ENCODE data around the gene CXXC1. TPM values are rescaled to one million over a fixed set of nuclear protein-coding genes. Genes with fewer than 3 reads are reported as not detected.

The CXXC1 gene
- polyA plus RNA-seq, 1 donor (not counting 4 experiments of a cell fraction or from before 2014, with no cell fraction given), result 33.6 TPM

DNA sequence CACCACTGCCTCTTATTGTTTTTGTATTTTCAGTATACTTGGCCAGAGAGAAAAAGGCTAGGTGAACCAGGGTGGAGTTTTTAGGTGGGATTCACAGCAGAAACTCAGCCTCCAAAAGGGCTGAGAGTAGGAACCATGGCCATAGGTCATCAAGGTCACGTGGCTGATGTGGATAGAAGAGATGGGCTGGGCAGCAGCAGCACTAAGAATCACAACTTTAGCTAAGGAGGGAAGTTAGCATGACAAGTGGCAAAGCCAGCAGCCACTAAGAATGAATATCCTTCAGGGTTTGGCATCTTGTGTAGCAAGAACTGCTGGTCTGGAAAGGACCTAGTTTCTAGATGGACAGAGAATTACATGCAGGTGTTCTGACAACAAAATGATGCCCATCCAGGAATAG is 44.2 kb upstream of the CXXC1 start:
- H3K27ac ChIP-seq (ENCODE audit: control insufficient read depth, insufficient read depth, low read length), result no peak overlapping the region
- no peak overlapping the region for H3K4me3 ChIP-seq (ENCODE audit: control insufficient read depth in 2 of 3, extremely low read depth in 1 of 3, insufficient read depth in 2 of 3, low read depth in 1 of 3, low read length in 3 of 3)
- DNase-seq (ENCODE audit: low read depth, low spot score) (no peak), FAIRE-seq (no peak)
- H3K36me3 ChIP-seq (ENCODE audit: control insufficient read depth in 2 of 2, extremely low read depth in 1 of 2, insufficient read depth in 2 of 2, low read length in 2 of 2), result no peaks in the 10 kb centered on the region
- H3K9me1 ChIP-seq (ENCODE audit: control insufficient read depth, extremely low read depth, insufficient read depth, low read length), result no peaks in the 10 kb centered on the region
- no peak overlapping the region for H2AFZ ChIP-seq (ENCODE audit: control insufficient read depth, low read length)
- no peak for TF ChIP-seq EZH2 (IDR thresholded peaks at IDR 0.05; ENCODE audit: low read length)
- no peaks in the 10 kb centered on the region for H3K79me2 ChIP-seq (ENCODE audit: control insufficient read depth, insufficient read depth, low read length)
- H3K27me3 ChIP-seq (ENCODE audit: control insufficient read depth, extremely low read depth, insufficient read depth, low read length), result no peaks in the 10 kb centered on the region
- no peaks in the 10 kb centered on the region for H3K9me3 ChIP-seq (ENCODE audit: control insufficient read depth, low read depth, low read length)
- H3K4me1 ChIP-seq (ENCODE audit: control insufficient read depth, extremely low read depth, insufficient read depth, low read length), result no peaks in the 10 kb centered on the region
- dilution Hi-C loops (cut with MboI; ENCODE audit: extremely low pct_ligation_motif_present, low sequenced_read_pairs), result no loop called here
- H4K20me1 ChIP-seq (ENCODE audit: control insufficient read depth, extremely low read depth, insufficient read depth, low read length), result peaks cover 4% of the 10 kb centered on the region
- no peak overlapping the region for H3K4me2 ChIP-seq (ENCODE audit: control insufficient read depth, extremely low read depth, insufficient read depth, low read depth, low read length)
- H3K9ac ChIP-seq (ENCODE audit: control insufficient read depth, extremely low read depth, insufficient read depth, low read length), result no peak overlapping the region

DNA sequence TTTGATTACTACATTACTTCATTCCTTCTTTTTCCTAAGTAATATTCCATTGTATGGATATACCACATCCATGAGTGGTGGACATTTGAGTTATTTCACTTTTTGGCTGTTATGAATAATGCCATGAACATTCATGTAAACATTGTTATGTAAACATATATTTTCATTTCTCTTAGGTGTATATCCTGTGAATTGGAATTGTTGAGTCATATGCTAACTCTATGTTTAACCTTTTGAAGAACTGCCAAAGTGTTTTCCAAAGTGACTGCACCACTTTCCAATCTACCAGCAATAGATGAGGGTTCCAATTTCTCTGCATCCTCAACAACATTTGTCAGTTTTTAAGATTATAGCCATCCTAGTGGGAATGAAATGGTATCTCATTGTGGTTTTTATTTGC is 42.7 kb upstream of the CXXC1 start:
- H3K4me2 ChIP-seq (ENCODE audit: control insufficient read depth, extremely low read depth, insufficient read depth, low read depth, low read length), result no peak overlapping the region
- no peaks in the 10 kb centered on the region for H3K9me1 ChIP-seq (ENCODE audit: control insufficient read depth, extremely low read depth, insufficient read depth, low read length)
- H3K79me2 ChIP-seq (ENCODE audit: control insufficient read depth, insufficient read depth, low read length), result no peaks in the 10 kb centered on the region
- no peak overlapping the region for H3K9ac ChIP-seq (ENCODE audit: control insufficient read depth, extremely low read depth, insufficient read depth, low read length)
- H4K20me1 ChIP-seq (ENCODE audit: control insufficient read depth, extremely low read depth, insufficient read depth, low read length), result peaks cover 4% of the 10 kb centered on the region
- no peaks in the 10 kb centered on the region for H3K36me3 ChIP-seq (ENCODE audit: control insufficient read depth in 2 of 2, extremely low read depth in 1 of 2, insufficient read depth in 2 of 2, low read length in 2 of 2)
- dilution Hi-C loops (cut with MboI; ENCODE audit: extremely low pct_ligation_motif_present, low sequenced_read_pairs), result no loop called here
- FAIRE-seq, result no peak
- no peak for DNase-seq (ENCODE audit: low read depth, low spot score)
- no peak overlapping the region for H3K4me3 ChIP-seq (ENCODE audit: control insufficient read depth in 2 of 3, extremely low read depth in 1 of 3, insufficient read depth in 2 of 3, low read depth in 1 of 3, low read length in 3 of 3)
- no peaks in the 10 kb centered on the region for H3K27me3 ChIP-seq (ENCODE audit: control insufficient read depth, extremely low read depth, insufficient read depth, low read length)
- TF ChIP-seq EZH2 (IDR thresholded peaks at IDR 0.05; ENCODE audit: low read length), result no peak
- TF ChIP-seq, protein P1, sequence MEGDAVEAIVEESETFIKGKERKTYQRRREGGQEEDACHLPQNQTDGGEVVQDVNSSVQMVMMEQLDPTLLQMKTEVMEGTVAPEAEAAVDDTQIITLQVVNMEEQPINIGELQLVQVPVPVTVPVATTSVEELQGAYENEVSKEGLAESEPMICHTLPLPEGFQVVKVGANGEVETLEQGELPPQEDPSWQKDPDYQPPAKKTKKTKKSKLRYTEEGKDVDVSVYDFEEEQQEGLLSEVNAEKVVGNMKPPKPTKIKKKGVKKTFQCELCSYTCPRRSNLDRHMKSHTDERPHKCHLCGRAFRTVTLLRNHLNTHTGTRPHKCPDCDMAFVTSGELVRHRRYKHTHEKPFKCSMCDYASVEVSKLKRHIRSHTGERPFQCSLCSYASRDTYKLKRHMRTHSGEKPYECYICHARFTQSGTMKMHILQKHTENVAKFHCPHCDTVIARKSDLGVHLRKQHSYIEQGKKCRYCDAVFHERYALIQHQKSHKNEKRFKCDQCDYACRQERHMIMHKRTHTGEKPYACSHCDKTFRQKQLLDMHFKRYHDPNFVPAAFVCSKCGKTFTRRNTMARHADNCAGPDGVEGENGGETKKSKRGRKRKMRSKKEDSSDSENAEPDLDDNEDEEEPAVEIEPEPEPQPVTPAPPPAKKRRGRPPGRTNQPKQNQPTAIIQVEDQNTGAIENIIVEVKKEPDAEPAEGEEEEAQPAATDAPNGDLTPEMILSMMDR (optimal IDR thresholded peaks at IDR 0.05 in 1 of 3, IDR thresholded peaks at IDR 0.05 in 1 of 3, conservative IDR thresholded peaks at IDR 0.05 in 1 of 3; ENCODE audit: extremely low read depth in 1 of 3, insufficient read depth in 2 of 3, low read length in 3 of 3), result no peak
- H3K27ac ChIP-seq (ENCODE audit: control insufficient read depth, insufficient read depth, low read length), result no peak overlapping the region
- H2AFZ ChIP-seq (ENCODE audit: control insufficient read depth, low read length), result no peak overlapping the region
- no peaks in the 10 kb centered on the region for H3K9me3 ChIP-seq (ENCODE audit: control insufficient read depth, low read depth, low read length)
- no peaks in the 10 kb centered on the region for H3K4me1 ChIP-seq (ENCODE audit: control insufficient read depth, extremely low read depth, insufficient read depth, low read length)

DNA sequence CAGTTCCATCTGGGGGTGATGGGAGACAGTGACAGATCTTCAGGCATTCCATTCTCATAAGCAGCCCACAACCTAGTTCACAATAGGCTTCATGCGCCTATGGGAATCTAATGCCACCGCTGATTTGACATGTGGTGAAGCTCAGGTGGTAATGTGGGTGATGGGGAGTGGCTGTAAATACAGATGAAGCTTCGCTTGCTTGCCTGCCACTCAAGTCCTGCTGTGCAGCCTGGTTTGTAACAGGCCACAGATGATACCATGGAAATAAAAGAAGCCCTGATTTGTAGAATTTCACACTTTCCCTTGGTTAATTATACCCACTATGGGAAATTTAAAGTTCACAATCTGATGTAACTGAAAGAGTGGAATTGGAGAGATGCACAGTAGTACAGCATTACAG is 40.5 kb upstream of the CXXC1 start:
- H3K27ac ChIP-seq (ENCODE audit: control insufficient read depth, insufficient read depth, low read length), result no peak overlapping the region
- H3K4me2 ChIP-seq (ENCODE audit: control insufficient read depth, extremely low read depth, insufficient read depth, low read depth, low read length), result no peak overlapping the region
- no peaks in the 10 kb centered on the region for H3K79me2 ChIP-seq (ENCODE audit: control insufficient read depth, insufficient read depth, low read length)
- dilution Hi-C loops (cut with MboI; ENCODE audit: extremely low pct_ligation_motif_present, low sequenced_read_pairs), result no loop called here
- no peaks in the 10 kb centered on the region for H3K9me3 ChIP-seq (ENCODE audit: control insufficient read depth, low read depth, low read length)
- H3K36me3 ChIP-seq (ENCODE audit: control insufficient read depth in 2 of 2, extremely low read depth in 1 of 2, insufficient read depth in 2 of 2, low read length in 2 of 2), result no peaks in the 10 kb centered on the region
- no peak overlapping the region for H3K9ac ChIP-seq (ENCODE audit: control insufficient read depth, extremely low read depth, insufficient read depth, low read length)
- H2AFZ ChIP-seq (ENCODE audit: control insufficient read depth, low read length), result no peak overlapping the region
- FAIRE-seq (no peak), DNase-seq (ENCODE audit: low read depth, low spot score) (no peak)
- H3K4me1 ChIP-seq (ENCODE audit: control insufficient read depth, extremely low read depth, insufficient read depth, low read length), result no peaks in the 10 kb centered on the region
- no peaks in the 10 kb centered on the region for H4K20me1 ChIP-seq (ENCODE audit: control insufficient read depth, extremely low read depth, insufficient read depth, low read length)
- no peaks in the 10 kb centered on the region for H3K9me1 ChIP-seq (ENCODE audit: control insufficient read depth, extremely low read depth, insufficient read depth, low read length)
- no peaks in the 10 kb centered on the region for H3K27me3 ChIP-seq (ENCODE audit: control insufficient read depth, extremely low read depth, insufficient read depth, low read length)
- TF ChIP-seq, protein P1 (optimal IDR thresholded peaks at IDR 0.05 in 1 of 3, IDR thresholded peaks at IDR 0.05 in 1 of 3, conservative IDR thresholded peaks at IDR 0.05 in 1 of 3; ENCODE audit: extremely low read depth in 1 of 3, insufficient read depth in 2 of 3, low read length in 3 of 3), result no peak
- no peak for TF ChIP-seq EZH2 (IDR thresholded peaks at IDR 0.05; ENCODE audit: low read length)
- no peak overlapping the region for H3K4me3 ChIP-seq (ENCODE audit: control insufficient read depth in 2 of 3, extremely low read depth in 1 of 3, insufficient read depth in 2 of 3, low read depth in 1 of 3, low read length in 3 of 3)

Data from keratinocyte (primary cell).